Measurements from ENCODE around the gene WDR7. TPM values are rescaled to one million over a fixed set of nuclear protein-coding genes. Genes with fewer than 3 reads are reported as not detected.

Gene WDR7
- total and polyA plus RNA-seq, 12 donors, result 3.1 to 32.6 (median 28.0) TPM

- no peak overlapping the region for H3K4me3 ChIP-seq
- H3K36me3 ChIP-seq, result no peaks in the 10 kb centered on the region
- H3K27ac ChIP-seq, result no peak overlapping the region
- H3K4me1 ChIP-seq, result no peaks in the 10 kb centered on the region
- no peaks in the 10 kb centered on the region for H3K9me3 ChIP-seq
- no peak for ATAC-seq
- WGBS, 2 donors, result 72 to 82% methylated on average over 3 of the region's 3 CpGs
- H3K27me3 ChIP-seq, result peaks cover 0 to 21% (median 0%) of the 10 kb centered on the region in 7 donors
- no peak for DNase-seq
- TF ChIP-seq CTCF (IDR thresholded peaks at IDR 0.05), result no peak
- intact Hi-C loops (cut with DNase I), result no loop called here
Measured at GRCh38 chr18:57063601-57064103, 412.5 kb downstream of the WDR7 start.

- Histone ChIP-seq H3K9me3 (no peaks in the 10 kb centered on the region), H3K36me3 (no peaks in the 10 kb centered on the region), H3K27ac (no peak overlapping the region), H3K4me3 (no peak overlapping the region), H3K4me1 (no peaks in the 10 kb centered on the region), H3K27me3 (peaks cover 0 to 41% (median 11%) of the 10 kb centered on the region in 7 donors)
- ATAC-seq, result no peak
- no peak for TF ChIP-seq CTCF (IDR thresholded peaks at IDR 0.05)
- 73 to 77% methylated on average over 9 of the region's 9 CpGs for WGBS, 2 donors
- intact Hi-C loops (cut with DNase I), result no loop called here
- DNase-seq, result no peak
Measured at GRCh38 chr18:57073501-57074187, 422.5 kb downstream of the WDR7 start.

DNA sequence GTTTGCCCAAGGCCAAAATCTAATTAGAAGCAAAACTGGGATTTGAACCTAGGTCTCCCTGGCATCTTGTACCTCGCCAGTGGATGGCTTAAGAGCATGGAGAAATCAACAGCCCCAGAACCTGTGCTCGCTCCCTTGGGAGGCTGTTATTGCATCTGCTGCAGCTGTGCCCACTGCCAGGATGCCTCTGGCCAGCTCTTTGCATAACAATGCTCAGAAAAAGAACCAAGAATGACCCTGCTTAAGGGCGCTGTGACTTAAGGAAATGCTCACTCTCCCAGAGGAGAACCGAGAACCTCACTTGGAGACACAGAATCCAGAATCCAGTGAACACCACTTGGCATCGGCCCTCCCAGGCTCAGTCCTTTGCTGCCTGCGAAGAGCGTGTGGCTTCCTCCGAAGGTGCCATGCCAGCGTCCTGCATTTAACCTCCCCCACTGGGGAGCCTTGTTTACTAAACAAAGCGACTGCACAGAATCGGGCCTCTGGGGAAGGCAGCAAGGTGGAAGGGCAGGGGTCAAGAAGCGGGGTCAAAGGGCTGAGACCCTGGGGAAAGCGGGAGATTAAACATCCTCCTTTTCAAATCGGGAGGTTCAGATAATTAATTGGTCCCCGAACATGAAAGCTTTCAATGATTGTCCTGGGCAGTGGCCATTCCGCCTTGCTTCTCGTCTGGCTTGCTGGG, 424.7 kb downstream of the WDR7 start:
- Histone ChIP-seq H3K27me3 (peaks cover 0 to 45% (median 11%) of the 10 kb centered on the region in 7 donors), H3K4me3 (no peak overlapping the region), H3K27ac (no peak overlapping the region), H3K9me3 (peaks cover 0 to 4% (median 0%) of the 10 kb centered on the region in 11 donors), H3K36me3 (no peaks in the 10 kb centered on the region), H3K4me1 (no peaks in the 10 kb centered on the region)
- ATAC-seq (no peak), DNase-seq (no peak)
- TF ChIP-seq CTCF (IDR thresholded peaks at IDR 0.05), result no peak
- 43 to 47% methylated on average over 17 of the region's 17 CpGs for WGBS, 2 donors
- intact Hi-C loops (cut with DNase I), result no loop called here

DNA sequence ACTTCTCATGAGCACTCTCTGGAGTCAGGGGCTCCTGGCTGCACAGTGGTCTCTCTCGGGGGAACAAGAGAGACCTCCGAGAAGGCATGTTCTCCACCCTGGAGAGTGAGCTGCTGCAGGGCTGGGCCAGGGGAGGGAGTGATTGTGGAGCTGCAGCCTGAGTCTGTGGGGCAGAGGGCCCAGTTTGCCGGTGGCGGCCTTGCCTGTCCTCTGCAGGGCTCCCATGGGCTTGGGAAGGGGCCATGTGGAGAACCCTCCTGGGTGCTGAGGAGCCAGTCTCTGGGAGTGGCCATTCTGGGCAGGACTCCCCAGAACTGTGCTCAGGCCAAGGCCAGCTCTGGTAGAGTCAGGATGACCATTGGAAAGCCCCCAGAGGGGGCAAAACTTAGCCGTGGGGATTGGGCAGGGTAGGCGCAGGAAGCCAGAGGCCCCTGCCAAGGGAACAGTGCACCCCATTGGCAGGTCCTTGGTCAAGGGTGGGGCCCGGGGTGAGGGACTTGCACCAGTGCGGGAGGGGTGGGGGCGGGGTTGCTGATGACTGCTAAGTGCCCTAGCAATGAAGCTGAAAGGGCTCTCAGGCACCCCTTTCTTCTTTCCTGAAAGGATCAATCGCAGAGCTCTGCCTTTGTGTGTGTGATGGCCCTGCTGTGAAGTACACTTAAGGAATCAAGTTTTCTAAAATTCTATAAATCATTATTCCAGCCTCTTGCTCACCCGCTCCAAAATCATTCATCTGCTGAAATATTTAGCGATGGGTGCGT, 426.0 kb downstream of the WDR7 start:
- H3K4me3 ChIP-seq, result no peak overlapping the region
- no peak for TF ChIP-seq CTCF (IDR thresholded peaks at IDR 0.05)
- H3K4me1 ChIP-seq, result no peaks in the 10 kb centered on the region
- H3K27me3 ChIP-seq, result peaks cover 0 to 50% (median 12%) of the 10 kb centered on the region in 7 donors
- WGBS, 2 donors, result 79 to 80% methylated on average over 13 of the region's 13 CpGs
- H3K36me3 ChIP-seq, result no peaks in the 10 kb centered on the region
- intact Hi-C loops (cut with DNase I), result no loop called here
- H3K9me3 ChIP-seq, result peaks cover 0 to 4% (median 0%) of the 10 kb centered on the region in 11 donors
- DNase-seq (no peak), ATAC-seq (no peak)
- H3K27ac ChIP-seq, result no peak overlapping the region
